Transverse colon (tissue), 4 donors: Measurements from ENCODE around the gene PDCL3. TPM values are rescaled to one million over a fixed set of nuclear protein-coding genes. Genes with fewer than 3 reads are reported as not detected.

Experiments
- DNase-seq: peaks from one replicate; pipeline ENCODE4 v3.0.0-alpha.2; 2019
- H3K27ac ChIP-seq, 4 donors: fragments of 200-600 bp; sonication (generic); 2 replicates each; pipeline ENCODE4 v1.5.1; 2016 to 2018; ENCODE audit warnings: inconsistent platforms in 4 of 4
- H3K27me3 ChIP-seq: fragments of 200-600 bp; sonication (generic); 2 replicates; pipeline ENCODE4 v1.5.1; 2017; ENCODE audit warnings: inconsistent platforms
- H3K36me3 ChIP-seq, 4 donors: fragments of 200-600 bp; sonication (generic); 2 replicates each; pipeline ENCODE4 v1.5.1; 2017 to 2019; ENCODE audit warnings: inconsistent platforms in 4 of 4
- H3K4me1 ChIP-seq, 4 donors: fragments of 200-600 bp; sonication (generic); 2 replicates each; pipeline ENCODE4 v1.5.1; 2017 to 2020; ENCODE audit warnings: inconsistent platforms in 4 of 4
- H3K4me3 ChIP-seq, 4 donors: fragments of 200-600 bp; sonication (generic); 1 replicate in 1 of 4; 2 replicates in 3 of 4; pipeline versions ENCODE4 v1.5.1 to v1.6.1; 2017 to 2019; ENCODE audit warnings: inconsistent platforms in 4 of 4
- H3K9me3 ChIP-seq, 2 donors: fragments of 200-600 bp; sonication (generic); 2 replicates each; pipeline ENCODE4 v1.5.1; 2017 to 2019; ENCODE audit warnings: inconsistent platforms in 2 of 2
- CTCF ChIP-seq, 5 experiments: fragments of 200-600 bp in 3 of 5; fragments of 450-650 bp in 2 of 5; sonication (generic) in 3 of 5; IDR thresholded peaks; 1 replicate in 2 of 5; 2 replicates in 3 of 5; pipeline ENCODE4 v1.5.1; 2016 to 2017; ENCODE audit warnings: antibody characterized with exemption in 5 of 5, inconsistent platforms in 3 of 5, mild to moderate bottlenecking in 2 of 5, moderate library complexity in 1 of 5
- EP300 ChIP-seq: sonication (generic); formaldehyde crosslinking; IDR thresholded peaks from one replicate; pipeline ENCODE4 v1.6.1; 2017; ENCODE audit warnings: antibody characterized with exemption, low read depth
- POLR2A ChIP-seq: fragments of 450-650 bp; IDR thresholded peaks from one replicate; pipeline ENCODE4 v1.6.1; 2016; ENCODE audit warnings: antibody characterized with exemption, mild to moderate bottlenecking, moderate library complexity
- POLR2AphosphoS5 ChIP-seq, 3 donors: sonication (generic); formaldehyde crosslinking; IDR thresholded peaks; one replicate each; pipeline ENCODE4 v1.6.1; 2016; ENCODE audit warnings: antibody characterized with exemption in 3 of 3
- WGBS, 2 donors: methylation state at CpG; one replicate each; pipeline ENCODE4 v1.1.5; 2018; ENCODE audit warnings: low coverage in 1 of 2; 5-methylcytosine and 5-hydroxymethylcytosine counted together
- in situ Hi-C, 4 donors: fragments of 200-750 bp; cut with MboI; loops; one replicate each; pipeline versions ENCODE4 v1.15.0 to v1.15.1; 2017; ENCODE audit warnings: low sequenced_read_pairs in 3 of 4, low pct_ligation_motif_present in 1 of 4, low pct_unique_long_range_greater_than_20kb in 1 of 4
- intact Hi-C: fragments of 100-400 bp; cut with DNase I; formaldehyde crosslinking; loops from one replicate; pipeline ENCODE4 v1.15.1; 2023; ENCODE audit warnings: low total_unique reads
- total RNA-seq, 4 donors: library from RNA; depleted of rRNA; stranded (reverse); fragments of >200 nt; gene quantifications; one replicate each; pipeline ENCODE4 v1.1.0, GENCODE V29; 2016

The PDCL3 gene
- total RNA-seq, 4 donors from 2014 or later, result 2.2 to 17.3 (median 15.8) TPM; not detected in 1

GRCh38 chr2:100601661-100602060 lies 38.9 kb downstream of the PDCL3 start:
- no peak for TF ChIP-seq EP300
- TF ChIP-seq POLR2AphosphoS5 (IDR thresholded peaks at IDR 0.05), result no peak
- TF ChIP-seq CTCF (IDR thresholded peaks at IDR 0.05), result no peak
- TF ChIP-seq POLR2A, result no peak
- no peak for DNase-seq
- in situ Hi-C loops (loop anchor here in 3 of 4 donors (10.0 to 25.0 kb wide), 3 partner anchors 383 to 393 kb away; no protein-coding TSS in a partner anchor), intact Hi-C loops (no loop called here)
- Histone ChIP-seq H3K9me3 (no peaks in the 10 kb centered on the region), H3K36me3 (no peaks in the 10 kb centered on the region), H3K27ac (no peak overlapping the region), H3K4me3 (no peak overlapping the region), H3K27me3 (no peaks in the 10 kb centered on the region), H3K4me1 (peaks cover 0 to 9% (median 0%) of the 10 kb centered on the region in 4 donors)
- 80 to 93% methylated on average over 2 to 3 of the region's 3 CpGs for WGBS, 2 donors

GRCh38 chr2:100603414-100603813 lies 40.6 kb downstream of the PDCL3 start:
- H3K4me3 ChIP-seq, result no peak overlapping the region
- in situ Hi-C loops, result loop anchor here in 3 of 4 donors (10.0 to 25.0 kb wide), 3 partner anchors 381 to 391 kb away; no protein-coding TSS in a partner anchor
- H3K27me3 ChIP-seq, result no peaks in the 10 kb centered on the region
- H3K27ac ChIP-seq, result no peak overlapping the region
- intact Hi-C loops, result no loop called here
- peaks cover 0 to 9% (median 0%) of the 10 kb centered on the region in 4 donors for H3K4me1 ChIP-seq
- H3K36me3 ChIP-seq, result no peaks in the 10 kb centered on the region
- TF ChIP-seq CTCF (IDR thresholded peaks at IDR 0.05) (no peak), POLR2AphosphoS5 (IDR thresholded peaks at IDR 0.05) (no peak), POLR2A (no peak), EP300 (no peak)
- H3K9me3 ChIP-seq, result no peaks in the 10 kb centered on the region
- WGBS, 2 donors, result 93% methylated on average over 7 of the region's 7 CpGs; no CpG with 5 or more reads in 1 of the 2 donors
- no peak for DNase-seq

- Histone ChIP-seq H3K36me3 (no peaks in the 10 kb centered on the region), H3K4me3 (no peak overlapping the region), H3K27ac (no peak overlapping the region), H3K4me1 (peaks cover 0 to 9% (median 0%) of the 10 kb centered on the region in 4 donors), H3K27me3 (no peaks in the 10 kb centered on the region), H3K9me3 (no peaks in the 10 kb centered on the region)
- intact Hi-C loops, result no loop called here
- WGBS, 2 donors, result 68% methylated on average over 9 to 10 of the region's 10 CpGs
- DNase-seq, result no peak
- in situ Hi-C loops, result loop anchor here in 3 of 4 donors (10.0 to 25.0 kb wide), 3 partner anchors 381 to 391 kb away; no protein-coding TSS in a partner anchor
- no peak for TF ChIP-seq CTCF (IDR thresholded peaks at IDR 0.05)
- no peak for TF ChIP-seq POLR2AphosphoS5 (IDR thresholded peaks at IDR 0.05)
- no peak for TF ChIP-seq EP300
- TF ChIP-seq POLR2A, result no peak
These were observed 41.3 kb downstream of the PDCL3 start for GRCh38 chr2:100603948-100604633.

GRCh38 chr2:100606332-100606725 lies 43.5 kb downstream of the PDCL3 start:
- Histone ChIP-seq H3K9me3 (no peaks in the 10 kb centered on the region), H3K4me3 (no peak overlapping the region), H3K27me3 (no peaks in the 10 kb centered on the region), H3K27ac (no peak overlapping the region), H3K4me1 (peaks cover 0 to 9% (median 0%) of the 10 kb centered on the region in 4 donors), H3K36me3 (no peaks in the 10 kb centered on the region)
- intact Hi-C loops, result loop anchor here (5.0 kb wide), 1 partner anchor 381 kb away; no protein-coding TSS in a partner anchor
- DNase-seq, result no peak
- TF ChIP-seq POLR2A (no peak), EP300 (no peak), POLR2AphosphoS5 (IDR thresholded peaks at IDR 0.05) (no peak), CTCF (IDR thresholded peaks at IDR 0.05) (no peak)
- in situ Hi-C loops, result loop anchor here in 3 of 4 donors (10.0 to 25.0 kb wide), 3 partner anchors 378 to 388 kb away; no protein-coding TSS in a partner anchor
- WGBS, 2 donors, result 37 to 39% methylated on average over 5 of the region's 5 CpGs
